GM19238 (cell line): Measurements from ENCODE around the gene SPRYD4.
"Not testable (repeated sequence)": the region's sequence is repeated elsewhere in the genome, so short reads cannot be mapped to it uniquely, and the experiment has no call there.

ENCODE experiments used
- DNase-seq: peaks from one replicate; pipeline ENCODE4 v3.0.0; 2011; ENCODE audit warnings: low spot score; ENCODE audit not compliant: insufficient read length

The SPRYD4 gene

GRCh38 chr12:56468216-56469006 is at the start of gene SPRYD4:
Gene SPRYD4, plus strand, starts transcription at chr12:56468578. Its CDS starts 14 bp downstream, at chr12:56468592.
- DNase-seq: peak; percentile 86

DNA sequence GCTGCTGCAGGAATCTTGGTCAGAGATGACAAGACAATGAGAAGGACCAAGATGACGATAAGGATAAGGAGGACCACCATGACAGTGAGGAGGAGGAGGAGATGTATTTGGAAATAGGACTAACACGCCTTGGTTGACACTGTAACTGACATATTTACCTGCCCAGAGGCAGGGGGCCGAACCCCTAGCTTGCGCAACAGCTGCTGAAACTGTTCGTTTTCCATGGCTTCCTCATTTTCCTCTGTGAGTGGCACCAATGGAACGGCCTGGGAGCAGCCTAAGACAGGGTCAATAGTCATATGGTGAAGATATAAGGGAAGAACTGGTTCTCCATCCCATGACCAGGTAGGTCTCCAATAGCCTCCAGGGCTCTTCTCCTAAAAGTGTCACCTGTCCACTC is 48.0 kb upstream of the SPRYD4 start:
- no peak for DNase-seq

DNA sequence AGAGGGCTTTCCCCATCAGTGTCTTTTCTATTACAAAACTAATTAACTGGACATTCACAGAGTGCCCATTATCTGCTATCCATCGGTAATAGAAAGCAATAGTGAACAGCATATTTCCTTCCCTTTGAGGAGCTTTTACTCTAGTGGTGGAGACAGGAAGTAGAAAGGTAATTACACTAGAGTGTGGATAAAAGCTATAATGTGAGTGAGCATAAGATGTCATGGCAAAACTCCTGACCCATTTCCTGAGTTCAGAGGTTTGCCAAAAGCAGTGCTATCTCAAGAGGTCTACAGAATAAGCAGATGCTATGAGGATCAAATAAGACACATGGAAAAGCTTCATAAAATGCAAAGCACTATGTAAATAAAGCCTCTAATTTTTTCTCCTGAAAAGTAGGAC is 43.2 kb upstream of the SPRYD4 start:
- no peak for DNase-seq

DNA sequence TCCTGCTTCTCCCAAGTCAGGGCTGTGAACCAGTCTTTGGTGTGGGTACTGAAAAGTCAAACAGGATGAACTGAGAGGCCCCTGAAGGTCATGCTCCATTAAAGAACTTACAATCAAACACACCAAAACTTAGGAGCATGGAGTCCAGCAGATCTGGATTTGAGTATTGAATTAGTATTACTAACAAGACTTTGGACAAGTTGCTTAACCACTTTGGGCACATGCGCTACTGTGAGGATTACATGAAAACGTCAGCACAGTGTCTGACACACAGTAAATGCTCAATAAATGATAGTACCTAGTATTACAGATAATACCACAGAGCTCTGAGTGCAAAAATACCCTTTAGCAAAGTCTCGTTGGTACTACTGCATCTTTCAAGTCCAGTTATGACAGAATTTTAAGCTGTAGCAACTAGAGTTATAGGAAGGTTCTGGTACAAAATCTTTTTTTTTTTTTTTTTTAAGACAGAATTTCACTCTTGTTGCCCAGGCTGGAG is 42.4 kb upstream of the SPRYD4 start:
- DNase-seq: no peak

DNA sequence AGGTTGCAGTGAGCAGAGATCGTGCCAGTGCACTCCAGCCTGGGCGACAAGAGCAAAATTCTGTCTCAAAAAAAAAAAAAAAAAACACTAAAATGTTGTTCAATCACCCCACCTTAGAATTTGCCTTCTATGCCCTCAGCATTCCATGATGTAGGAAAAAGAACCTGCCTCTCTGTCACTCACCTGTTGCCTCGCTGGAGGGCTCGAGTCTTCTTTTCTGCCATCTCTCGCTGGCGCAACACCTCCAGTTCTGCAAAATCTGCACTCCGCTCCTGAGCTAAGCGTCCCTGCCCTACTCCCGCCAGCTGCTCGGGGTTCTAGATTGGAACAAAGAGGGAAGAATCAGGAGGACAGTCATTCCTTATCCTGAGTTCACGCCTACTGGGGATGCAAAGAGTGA is 37.1 kb upstream of the SPRYD4 start:
- DNase-seq: no peak

DNA sequence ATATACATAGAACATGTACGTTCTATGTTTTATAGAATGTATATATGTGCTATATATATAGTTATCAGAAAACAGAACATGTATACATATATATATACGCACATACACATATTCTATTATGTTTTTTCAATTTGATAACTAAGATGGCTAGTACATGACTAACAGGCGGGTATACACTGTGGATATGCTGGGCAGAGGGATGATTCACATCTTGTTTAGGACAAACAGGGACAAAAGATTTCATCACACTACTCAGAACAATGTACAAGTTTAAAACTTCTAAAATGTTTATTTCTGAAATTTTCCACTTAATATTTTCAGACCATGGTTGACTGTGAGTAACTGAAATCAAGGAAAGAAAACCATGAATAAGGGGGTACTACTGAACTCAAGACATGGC is 36.5 kb upstream of the SPRYD4 start:
- DNase-seq: no peak

DNA sequence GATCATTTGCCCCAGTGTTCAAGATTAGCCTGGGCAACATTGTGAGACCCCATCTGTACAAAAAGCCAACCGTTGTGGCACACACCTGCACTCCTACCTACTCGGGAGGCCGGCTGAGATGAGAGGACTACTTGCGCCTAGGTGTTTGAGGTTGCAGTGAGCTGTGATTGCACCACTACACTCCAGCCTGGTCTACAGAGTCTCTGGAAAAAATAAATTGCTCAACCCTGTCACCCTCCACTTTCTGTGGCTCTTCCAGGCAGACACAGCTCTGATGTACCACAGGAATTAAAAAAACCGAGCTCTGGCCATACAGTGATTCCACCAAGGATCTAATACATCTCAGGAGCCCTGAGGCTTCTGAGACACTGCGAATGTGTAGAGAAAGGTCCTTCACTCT is 33.5 kb upstream of the SPRYD4 start:
- DNase-seq: no peak

DNA sequence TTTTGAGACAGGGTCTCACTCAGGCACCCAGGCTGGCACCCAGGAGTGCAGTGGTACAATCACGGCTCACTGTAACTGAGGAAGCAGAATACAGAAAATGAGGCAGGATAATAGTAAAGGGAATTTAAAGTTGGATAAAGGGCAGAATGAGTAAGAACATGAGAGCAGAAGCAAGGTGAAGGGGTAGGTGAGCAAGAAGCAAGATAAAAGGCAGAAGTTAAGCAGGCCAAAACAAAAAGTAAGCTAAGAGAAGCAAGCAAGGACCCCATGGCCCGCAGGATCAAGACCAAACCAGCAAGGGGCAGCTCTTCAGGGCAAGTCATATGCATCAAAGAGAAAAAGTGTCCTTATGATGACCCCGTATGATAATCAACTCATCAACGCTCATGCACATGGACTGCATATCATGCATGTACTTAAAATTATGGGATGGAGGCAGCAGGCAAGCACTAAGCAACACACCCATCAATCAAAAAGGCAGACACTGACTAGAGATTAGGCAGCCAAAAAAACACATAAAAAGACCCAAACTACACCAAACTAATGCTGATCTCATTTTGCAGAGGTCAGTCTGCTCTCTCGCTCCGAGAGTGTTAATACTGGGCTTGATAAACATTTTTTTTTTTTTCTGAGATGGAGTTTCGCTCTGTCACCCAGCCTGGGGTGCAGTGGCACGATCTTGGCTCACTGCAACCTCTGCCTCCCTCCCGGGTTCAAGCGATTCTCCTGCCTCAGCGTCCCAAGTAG is 30.8 kb upstream of the SPRYD4 start:
- DNase-seq: no peak

DNA sequence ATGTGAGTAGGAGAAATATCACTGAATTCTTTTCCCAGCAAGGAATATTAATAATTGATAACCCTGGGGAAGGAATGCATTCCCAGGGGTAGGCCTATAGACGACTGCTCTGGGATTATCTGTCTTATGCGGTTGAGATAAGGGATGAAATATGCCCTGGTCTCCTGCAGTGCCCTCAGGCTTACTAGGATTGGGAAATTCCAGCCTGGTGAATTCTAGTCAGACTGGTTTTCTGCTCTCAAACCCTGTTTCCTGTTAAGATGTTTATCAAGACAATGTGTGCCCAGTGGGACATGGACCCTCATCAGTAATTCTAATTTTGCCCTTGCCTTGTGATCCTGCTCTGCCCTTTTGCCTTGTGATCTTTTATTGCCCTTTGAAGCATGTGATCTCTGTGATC is 25.2 kb upstream of the SPRYD4 start:
- DNase-seq: not testable (repeated sequence)

DNA sequence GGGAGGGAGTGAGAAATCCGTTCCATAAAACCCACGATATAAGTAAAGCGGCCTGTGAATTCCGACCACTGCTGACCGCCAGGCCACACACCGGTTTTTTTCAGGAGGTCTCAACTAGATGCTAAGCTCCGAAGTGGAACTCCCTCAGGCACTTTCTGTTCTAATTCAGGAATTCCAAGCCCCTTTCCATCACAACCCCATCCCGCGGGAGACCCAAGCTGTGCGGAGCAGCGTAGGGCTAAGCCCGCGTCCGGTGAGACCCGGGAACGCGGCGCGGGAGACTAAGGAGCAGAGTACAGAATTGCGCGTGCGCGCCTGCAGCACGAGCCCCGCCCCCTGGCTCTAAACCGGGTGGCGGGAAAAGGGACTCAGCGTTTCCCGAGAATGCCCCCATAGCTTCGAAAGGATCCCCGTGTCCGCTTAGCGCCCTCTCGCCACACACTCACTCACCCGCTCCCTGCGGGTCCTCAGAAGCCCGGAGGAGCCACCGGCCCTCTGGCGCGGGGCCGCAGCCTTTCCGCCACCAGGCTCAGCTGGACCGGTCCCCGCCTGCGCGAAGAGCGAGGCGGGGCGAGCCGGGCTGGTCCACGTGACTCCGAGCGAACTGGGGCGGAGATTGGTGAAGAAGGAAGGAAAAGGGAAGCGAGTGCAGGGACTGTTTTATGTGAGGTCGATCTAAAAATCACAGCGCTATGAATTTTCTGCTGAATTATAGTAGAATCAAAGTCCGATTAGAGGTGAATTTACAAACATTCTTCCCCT is 19.3 kb upstream of the SPRYD4 start, which contains the start of gene TIMELESS:
TSS of gene TIMELESS (minus strand) at position 567 of the 762 bp plus-strand sequence. CDS start 15,256 bp downstream, outside the sequence.
- peak; percentile 96 for DNase-seq

DNA sequence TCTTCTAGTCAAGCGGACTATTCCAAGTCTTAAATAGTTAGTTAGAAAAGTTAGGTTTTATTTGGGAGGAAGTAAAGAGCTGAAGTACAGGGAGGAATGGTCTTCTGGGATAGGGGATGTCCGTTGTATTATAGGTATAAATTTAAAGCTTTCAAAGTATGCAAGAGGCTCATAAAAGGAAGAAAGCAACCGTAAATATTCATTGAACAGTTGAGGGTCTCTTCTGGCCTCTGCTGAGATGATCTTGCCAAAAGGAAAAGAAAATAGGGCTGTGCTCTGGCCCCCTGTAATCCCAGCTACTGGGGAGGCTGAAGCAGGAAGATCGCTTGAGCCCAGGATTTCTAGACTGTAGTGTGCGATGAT is 18.8 kb upstream of the SPRYD4 start:
- DNase-seq: no peak

DNA sequence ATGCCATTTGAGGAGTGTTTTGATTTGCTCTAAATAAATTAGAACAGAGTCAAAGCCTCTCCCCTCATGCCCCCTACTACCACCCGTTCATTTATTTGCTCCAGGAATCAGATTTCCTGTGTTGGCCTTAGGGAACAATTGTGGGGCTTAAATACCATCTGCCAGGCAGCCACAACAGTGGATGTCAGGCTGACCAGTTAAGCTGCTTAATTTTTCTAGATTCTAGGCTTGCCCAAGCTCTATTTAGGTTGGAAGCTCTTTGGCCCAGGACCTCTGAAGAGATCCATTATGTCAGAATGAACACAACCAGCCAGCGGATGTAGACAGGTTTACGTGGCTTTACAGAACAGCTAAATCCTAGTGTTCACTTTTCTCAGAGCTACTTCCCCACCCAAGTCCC is 18.1 kb upstream of the SPRYD4 start:
- DNase-seq: no peak

DNA sequence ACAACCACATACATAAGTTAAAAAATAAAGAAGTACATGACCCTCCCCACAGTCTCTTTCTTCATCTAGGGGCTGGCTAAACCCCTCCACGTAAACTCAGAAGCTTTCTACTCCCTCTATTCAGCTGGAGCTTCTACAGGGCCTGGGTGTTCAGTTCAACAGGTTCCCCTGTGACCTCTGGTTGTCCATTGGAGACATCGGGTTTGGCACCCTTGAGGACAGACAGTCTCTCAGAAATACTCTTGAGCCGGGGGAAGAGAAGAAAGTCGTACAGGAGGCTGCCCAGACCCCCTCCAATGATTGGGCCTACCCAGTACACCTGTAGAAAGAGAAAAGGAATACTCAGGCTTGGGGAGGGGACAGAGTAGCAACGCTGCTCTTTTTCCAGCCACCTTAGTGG is 17.2 kb upstream of the SPRYD4 start:
- DNase-seq: no peak

DNA sequence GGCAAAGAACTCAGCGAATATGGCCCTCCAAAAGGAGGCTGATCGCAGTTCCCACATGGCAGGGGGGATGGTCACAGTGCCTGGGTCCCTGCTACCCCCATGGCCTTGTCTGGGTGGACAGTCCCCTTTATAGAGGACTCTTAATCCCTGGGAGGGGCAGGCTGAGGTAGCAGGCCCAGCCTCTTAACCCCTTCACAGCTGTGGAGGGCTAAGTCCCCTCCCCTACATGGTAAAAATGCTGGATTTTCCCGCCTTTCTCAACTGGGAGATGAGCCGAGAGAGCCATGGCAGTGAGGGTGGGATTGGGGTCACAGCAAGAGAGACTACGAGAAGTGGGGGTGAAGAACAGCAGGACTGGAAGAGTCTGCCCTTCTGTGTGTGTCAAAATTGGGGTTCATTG is 13.8 kb upstream of the SPRYD4 start, which contains the start of gene MIP:
TSS of gene MIP (minus strand) at position 101 of the 400 bp plus-strand sequence. CDS start at position 57, 44 bp downstream.
- no peak for DNase-seq

DNA sequence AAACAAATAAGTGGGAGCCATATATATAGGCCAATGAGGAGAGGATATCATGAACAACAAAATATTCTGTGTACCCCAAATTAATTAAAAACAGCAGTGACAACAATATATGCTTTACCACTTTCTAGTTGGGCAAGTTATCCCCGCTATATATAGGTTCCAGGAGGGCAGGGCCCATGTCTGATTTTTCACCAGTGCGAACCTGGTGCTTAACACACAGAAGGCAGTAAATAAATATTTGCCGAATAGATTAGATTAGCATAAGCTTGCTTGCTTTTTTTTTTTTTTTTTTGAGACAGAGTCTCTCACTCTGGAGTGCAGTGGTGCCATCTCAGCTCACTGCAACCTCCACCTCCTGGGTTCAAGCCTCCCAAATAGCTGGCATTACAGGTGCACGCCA is 10.6 kb upstream of the SPRYD4 start:
- no peak for DNase-seq

DNA sequence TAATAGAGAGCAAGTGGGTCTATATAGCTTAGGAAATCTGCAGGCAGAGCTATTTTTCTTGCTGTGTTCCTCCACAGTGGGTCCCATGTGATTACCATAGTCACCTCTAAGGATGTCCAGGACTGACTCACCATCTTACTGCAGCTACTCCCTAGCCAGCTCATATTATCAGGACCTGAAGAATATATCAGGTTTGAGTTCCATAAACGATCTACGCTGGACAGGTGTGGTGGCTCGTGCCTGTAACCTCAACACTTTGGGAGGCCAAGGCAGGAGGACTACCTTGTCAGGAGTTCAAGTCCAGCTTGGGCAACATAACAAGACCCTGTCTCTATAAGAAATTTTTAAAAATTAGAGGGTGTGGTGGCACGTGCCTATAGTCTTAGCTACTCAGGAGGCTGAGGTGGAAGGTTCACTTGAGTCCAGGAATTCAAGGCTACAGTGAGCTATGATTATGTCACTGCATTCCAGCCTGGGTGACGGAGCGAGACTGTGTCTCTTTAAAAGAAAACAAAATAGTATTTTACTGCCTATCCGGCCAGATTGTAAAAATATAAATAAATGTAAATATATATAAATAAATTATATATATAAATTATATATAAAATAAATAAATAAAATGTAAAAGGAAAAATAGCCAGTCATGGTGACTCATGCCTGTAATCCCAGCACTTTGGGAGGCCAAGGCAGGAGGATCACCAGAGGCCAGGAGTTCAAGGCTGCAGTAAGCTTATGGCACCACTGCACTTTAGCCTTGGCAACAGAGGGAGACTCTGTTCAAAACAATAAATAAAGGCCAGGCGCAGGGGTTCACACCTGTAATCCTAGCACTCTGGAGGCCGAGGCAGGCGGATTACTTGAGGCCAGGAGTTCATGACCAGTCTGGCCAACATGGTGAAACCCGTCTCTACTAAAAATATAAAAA is 6.9 kb upstream of the SPRYD4 start:
- DNase-seq: no peak

DNA sequence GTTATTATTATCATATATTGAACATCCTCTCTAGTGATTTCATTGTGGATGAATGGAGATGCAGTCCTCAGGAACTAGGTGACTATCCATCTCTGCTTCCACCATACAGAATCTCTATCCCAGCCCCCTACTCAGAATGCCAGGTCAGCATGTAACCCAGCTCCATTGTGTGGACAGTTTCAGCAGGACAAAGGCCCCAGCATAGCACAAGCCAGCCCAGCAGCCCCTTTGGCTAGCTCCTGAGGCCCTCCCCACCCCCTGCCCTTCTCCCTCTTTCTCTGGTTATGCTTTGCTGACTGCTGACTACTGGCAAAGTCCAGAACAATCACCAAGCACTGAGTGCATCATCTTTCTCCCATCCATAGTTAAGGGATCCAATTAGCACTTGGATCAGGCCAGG is 5.8 kb upstream of the SPRYD4 start:
- DNase-seq: no peak

DNA sequence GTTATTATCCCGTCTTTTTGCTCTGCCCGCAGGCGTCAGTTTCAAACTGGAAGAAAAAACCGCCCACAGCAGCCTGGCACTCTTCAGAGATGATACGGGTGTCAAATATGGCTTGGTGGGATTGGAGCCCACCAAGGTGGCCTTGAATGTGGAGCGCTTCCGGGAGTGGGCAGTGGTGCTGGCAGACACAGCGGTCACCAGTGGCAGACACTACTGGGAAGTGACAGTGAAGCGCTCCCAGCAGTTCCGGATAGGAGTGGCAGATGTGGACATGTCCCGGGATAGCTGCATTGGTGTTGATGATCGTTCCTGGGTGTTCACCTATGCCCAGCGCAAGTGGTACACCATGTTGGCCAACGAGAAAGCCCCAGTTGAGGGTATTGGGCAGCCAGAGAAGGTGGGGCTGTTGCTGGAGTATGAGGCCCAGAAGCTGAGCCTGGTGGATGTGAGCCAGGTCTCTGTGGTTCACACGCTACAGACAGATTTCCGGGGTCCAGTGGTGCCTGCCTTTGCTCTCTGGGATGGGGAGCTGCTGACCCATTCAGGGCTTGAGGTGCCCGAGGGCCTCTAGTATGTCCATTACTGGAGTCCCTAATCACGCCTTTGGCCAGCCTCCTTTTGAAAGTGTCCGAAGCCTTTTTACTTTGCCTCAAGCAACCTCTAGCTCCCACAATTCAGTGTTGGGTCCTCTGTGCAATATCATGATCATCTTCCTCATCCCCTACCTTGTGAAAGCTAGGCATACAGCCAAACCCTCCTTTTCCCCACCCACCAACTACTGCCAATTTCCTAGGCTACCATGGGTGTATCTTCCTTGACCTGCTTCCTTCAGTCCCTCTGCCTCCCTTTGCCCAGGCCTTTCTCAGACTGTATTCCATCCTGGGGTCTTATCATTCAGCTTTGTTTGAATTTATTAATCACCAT is 891 bp downstream of the SPRYD4 start:
- no peak for DNase-seq

- DNase-seq: no peak
Measured at GRCh38 chr12:56474389-56474788, 6.0 kb downstream of the SPRYD4 start.

- no peak for DNase-seq
Measured at GRCh38 chr12:56476143-56476542, 7.8 kb downstream of the SPRYD4 start.
